Measurements from ENCODE around the gene PMVK. TPM values are rescaled to one million over a fixed set of nuclear protein-coding genes. Genes with fewer than 3 reads are reported as not detected.
A peak's percentile ranks its signal among the peaks of the same experiment; 100 is the strongest.

PMVK gene
- total and polyA plus RNA-seq, 10 of the 15 experiments (the other 5 are each of a cell fraction or from before 2014, with no cell fraction given), result 6.0 to 121 (median 49.4) TPM

- TF ChIP-seq BHLHE40 (IDR thresholded peaks at IDR 0.05; ENCODE audit: borderline replicate concordance in 1 of 2, low read depth in 2 of 2, low read length in 1 of 2) (peak in 1 of 2 experiments; percentile 20; a peak in 1 of 4 replicates), KLF5 (IDR thresholded peaks at IDR 0.05; ENCODE audit: partially characterized antibody) (peak; percentile 96), REST (IDR thresholded peaks at IDR 0.05; ENCODE audit: low read depth, low read length) (no peak), POLR2AphosphoS5 (IDR thresholded peaks at IDR 0.05; ENCODE audit: low read length) (peak; percentile 85), STAT1 (conservative IDR thresholded peaks at IDR 0.05) (0 out of 2 replicates have a peak, but pooled peaks have one; percentile 21), SIX5 (IDR thresholded peaks at IDR 0.05; ENCODE audit: low read depth, low read length, severe bottlenecking) (peak; percentile 28), E4F1 (IDR thresholded peaks at IDR 0.05; ENCODE audit: borderline replicate concordance, partially characterized antibody) (peak; percentile 96), GABPA (IDR thresholded peaks at IDR 0.05; ENCODE audit: low read depth) (peak; percentile 95), RB1 (IDR thresholded peaks at IDR 0.05; ENCODE audit: borderline replicate concordance) (peak; percentile 97), TBL1XR1 (IDR thresholded peaks at IDR 0.05; ENCODE audit: low read depth, low read length) (0 out of 2 replicates have a peak, but pooled peaks have one; percentile 16), HCFC1 (IDR thresholded peaks at IDR 0.05; ENCODE audit: low read length) (peak; percentile 62), SP1 (IDR thresholded peaks at IDR 0.05; ENCODE audit: low read depth, low read length) (peak; percentile 99), MAX (IDR thresholded peaks at IDR 0.05; ENCODE audit: low read depth, low read length) (peak; percentile 88), IRF4 (IDR thresholded peaks at IDR 0.05; ENCODE audit: low read depth, low read length) (peak; percentile 6; the same call in 1 of the 2 replicates), ELK1 (IDR thresholded peaks at IDR 0.05; ENCODE audit: low read depth, low read length) (peak; percentile 62; the same call in 1 of the 2 replicates), CEBPZ (IDR thresholded peaks at IDR 0.05; ENCODE audit: low read depth, low read length) (peak; percentile 97), ATF3 (IDR thresholded peaks at IDR 0.05; ENCODE audit: borderline replicate concordance, extremely low read depth, low read depth, low read length) (peak; percentile 45; the same call in 1 of the 2 replicates)
Observed at GRCh38 chr1:154982897-154983648, 46.6 kb upstream of the PMVK start, which contains the start of gene FLAD1 (continued).
